HG03175 (cell line): ENCODE measurements around the gene KANK2.
"Not testable (repeated sequence)": the region's sequence is repeated elsewhere in the genome, so short reads cannot be mapped to it uniquely, and the experiment has no call there.

Experiments
- ATAC-seq: cut with Tn5 transposase; IDR thresholded peaks from one replicate; pipeline ENCODE4 v1.9.1; 2021; ENCODE audit warnings: mild to moderate bottlenecking, moderate library complexity; ENCODE audit not compliant: unreplicated experiment

KANK2 gene

GRCh38 chr19:11175920-11176319 lies 21.4 kb downstream of the KANK2 start:
- no peak for ATAC-seq

DNA sequence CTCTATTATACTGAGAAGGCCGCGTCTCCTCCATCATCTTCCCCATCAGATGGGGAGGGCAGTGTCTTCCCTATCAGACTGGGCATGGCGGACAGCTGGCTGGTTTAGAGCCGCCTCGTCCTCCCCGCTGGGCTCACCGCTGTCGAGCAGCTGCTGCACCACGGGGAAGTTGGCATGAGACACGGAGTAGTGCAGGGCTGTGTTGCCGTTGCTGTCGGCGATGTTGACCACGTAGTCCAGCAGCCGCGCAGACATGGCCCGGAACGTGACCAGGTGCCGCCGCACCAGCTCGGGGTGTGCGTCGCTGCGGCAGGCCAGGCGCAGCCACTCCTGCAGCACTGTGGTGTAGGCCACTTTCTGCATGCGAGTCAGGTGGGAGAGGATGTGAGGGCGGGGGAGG lies 23.0 kb downstream of the KANK2 start:
- ATAC-seq = no peak

DNA sequence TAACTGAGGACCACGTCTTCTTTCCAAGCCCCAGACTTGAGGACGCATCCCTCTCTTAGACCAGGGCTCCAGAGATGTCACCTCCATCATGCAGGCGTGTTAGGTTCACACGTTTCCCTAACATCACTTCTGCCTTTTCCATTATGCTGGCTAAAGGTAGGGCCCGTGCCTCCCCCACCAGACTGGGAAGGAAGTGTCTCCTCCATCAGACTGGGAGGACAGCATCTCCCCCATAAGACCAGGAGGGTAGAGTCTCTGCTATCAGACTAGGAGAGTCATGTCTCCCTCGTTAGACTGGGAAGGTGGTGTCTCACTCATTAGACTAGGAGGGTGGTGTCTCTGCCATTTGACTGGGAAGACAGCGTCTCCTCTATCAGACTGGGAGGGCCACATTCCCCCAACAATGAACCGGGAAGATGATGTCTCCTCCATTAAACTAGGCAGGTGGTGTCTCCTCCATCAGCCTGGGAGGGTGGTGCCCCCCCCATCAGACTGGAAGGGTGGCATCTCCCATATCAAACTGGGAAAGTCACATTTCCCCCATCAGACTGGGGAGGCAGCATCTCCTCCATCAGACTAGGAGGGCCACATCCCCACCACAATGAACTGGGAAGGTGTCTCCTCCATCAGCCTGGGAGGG lies 23.7 kb downstream of the KANK2 start:
- no peak for ATAC-seq

DNA sequence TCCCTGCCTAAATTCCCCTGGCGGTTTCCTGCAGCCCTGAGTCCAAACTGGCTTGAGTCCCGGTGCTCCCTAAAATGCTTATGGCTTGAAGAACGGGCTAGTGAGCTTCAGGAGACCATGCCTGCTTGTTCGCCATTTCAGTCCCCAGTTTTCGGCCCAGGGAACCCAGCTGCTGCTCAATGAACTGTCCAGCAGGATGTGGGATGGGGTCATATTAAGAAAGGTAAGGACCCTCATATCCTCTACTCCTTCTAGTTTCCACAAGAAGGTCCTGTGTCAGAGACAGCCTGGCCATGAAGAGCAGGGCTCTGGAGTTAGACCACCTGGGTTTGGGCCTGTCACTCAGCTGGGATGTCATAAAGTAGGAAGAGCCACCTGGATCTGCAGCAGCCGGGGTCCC lies 24.8 kb downstream of the KANK2 start:
- ATAC-seq = no peak

- no peak for ATAC-seq
These were observed 26.2 kb downstream of the KANK2 start for GRCh38 chr19:11171144-11171543.

- ATAC-seq = no peak
These were observed 27.3 kb downstream of the KANK2 start for GRCh38 chr19:11169896-11170678.

DNA sequence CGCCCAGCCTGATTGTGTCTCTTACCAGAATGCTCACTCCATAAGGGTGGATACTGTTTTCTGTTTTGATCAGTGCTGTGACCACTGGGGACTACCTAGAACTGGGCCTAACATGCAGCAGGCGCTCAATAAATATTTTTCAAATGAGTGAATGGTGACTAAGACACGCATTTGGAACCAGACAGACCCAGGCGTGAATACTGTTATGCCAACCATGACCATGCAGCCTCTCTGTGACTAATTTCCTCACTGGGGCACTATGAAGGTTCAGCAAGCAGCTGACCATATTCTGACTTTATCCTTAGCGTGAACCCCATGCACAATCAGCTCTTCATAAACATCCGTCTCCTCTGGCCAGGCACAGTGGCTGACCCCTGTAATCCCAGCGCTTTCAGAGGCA lies 28.8 kb downstream of the KANK2 start:
- ATAC-seq = no peak

GRCh38 chr19:11166281-11167142 lies 30.8 kb downstream of the KANK2 start:
- no peak for ATAC-seq

DNA sequence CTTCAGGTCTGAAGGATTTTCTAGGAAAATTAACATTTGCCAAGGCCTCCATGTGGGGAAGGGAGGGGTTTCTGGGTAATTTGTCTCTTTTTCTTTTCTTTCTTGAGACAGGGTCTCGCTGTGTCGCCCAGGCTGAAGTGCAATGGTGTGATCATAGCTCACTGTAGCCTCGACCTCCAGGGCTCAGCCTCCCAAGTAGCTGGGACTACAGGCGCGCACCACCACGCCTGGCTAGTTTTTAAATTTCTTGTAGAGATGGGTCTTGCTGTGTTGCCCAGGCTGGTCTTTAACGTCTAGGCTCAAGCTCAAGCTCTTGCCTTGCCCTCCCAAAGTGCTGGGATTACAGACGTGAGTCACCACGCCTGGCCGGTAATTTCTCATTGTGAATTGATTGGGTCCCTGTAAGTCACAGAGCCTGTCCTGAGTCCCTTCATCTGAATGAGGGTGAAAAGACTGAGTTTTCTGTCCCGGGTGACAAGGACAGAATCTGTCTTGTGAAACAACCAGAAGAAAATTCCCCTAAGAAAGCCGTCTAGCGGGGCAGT lies 31.8 kb downstream of the KANK2 start:
- no peak for ATAC-seq

DNA sequence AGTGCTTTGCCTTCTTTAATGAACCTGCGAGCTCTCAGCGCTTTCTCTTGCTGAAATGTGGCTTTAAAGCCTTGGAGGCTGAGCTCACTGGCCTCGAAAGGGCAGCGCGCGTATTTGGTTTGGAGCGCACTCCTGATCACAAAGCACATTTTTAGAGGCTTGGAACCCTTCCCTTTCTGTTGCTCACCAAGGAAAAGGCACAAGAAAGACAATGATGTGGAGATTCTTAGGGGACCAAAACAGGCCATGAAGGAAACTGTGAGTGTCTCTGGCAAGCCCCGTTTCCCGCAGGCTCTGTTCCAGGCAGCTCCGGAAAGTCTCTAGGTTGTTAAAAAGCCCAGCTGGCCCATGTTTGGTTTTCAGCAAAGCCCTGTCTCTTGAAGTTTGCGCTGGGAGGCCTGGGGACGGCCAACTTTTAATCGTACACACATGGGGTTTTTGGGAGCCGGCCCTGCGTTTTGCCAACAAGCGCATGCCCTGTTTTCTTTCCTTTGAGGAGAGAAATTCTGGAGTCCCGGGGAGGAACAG lies 32.4 kb downstream of the KANK2 start:
- ATAC-seq = no peak

GRCh38 chr19:11164296-11164695 lies 33.0 kb downstream of the KANK2 start:
- ATAC-seq = no peak

- not testable (repeated sequence) for ATAC-seq
These were observed 36.9 kb downstream of the KANK2 start for GRCh38 chr19:11160440-11160768.

DNA sequence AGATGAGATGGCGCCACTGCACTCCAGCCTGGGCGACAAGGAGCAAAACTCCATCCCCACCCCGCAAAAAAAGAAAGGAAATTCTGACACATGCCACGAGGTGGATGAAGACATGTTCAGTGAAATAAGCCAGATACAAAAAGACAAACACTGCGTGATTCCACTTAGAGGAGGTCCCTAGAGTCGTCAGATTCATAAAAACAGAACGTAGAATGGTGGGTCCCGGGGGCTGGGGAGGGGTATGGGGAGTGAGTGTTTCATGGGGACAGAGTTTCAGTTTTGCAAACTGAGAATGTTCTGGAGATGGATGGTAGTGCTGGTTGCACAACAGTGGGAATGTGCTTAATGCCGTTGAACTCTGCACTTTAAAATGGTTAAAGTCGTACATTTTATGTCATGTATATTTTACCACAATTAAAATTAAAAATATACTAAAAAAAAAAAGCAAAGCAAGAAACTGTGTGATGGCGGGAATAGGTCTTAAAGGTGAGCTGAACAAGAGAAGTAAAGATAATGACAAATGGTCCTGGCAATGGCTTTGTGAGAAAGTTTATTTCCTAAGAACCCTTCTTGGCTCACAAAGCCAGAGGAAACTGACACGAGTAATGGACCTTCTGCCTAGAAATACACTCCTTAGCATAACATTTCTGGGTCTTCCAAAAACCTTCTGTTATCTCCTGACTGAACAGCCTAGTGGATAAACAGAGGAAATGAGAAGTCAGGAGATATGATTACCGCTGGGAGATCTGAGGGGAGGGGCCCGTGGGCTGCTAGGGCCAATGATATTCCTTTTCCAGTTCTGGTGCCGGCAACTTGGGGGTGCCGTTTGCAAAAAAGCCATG lies 37.5 kb downstream of the KANK2 start:
- ATAC-seq = no peak

- peak; percentile 97 for ATAC-seq
These were observed 41.8 kb downstream of the KANK2 start, which contains the start of gene SPC24 for GRCh38 chr19:11155373-11156120. Gene SPC24 (minus strand): TSS chr19:11155782. CDS start chr19:11155776, 6 bp downstream.

DNA sequence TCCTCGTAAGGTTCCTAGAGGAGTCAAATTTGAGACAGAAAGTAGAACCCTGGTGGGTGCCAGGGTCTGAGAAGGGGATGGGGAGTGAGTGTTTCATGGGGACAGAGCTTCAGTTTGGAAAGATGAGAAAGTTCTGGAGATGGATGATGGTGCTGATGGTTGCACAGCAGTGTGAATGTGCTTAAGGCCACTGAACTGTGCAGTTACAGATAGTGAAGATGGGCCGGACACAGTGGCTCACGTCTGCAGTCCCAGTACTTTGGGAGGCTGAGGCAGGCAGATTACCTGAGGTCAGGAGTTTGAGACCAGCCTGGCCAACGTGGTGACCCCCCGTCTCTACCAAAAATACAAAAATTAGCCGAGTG lies 42.7 kb downstream of the KANK2 start:
- ATAC-seq = no peak

DNA sequence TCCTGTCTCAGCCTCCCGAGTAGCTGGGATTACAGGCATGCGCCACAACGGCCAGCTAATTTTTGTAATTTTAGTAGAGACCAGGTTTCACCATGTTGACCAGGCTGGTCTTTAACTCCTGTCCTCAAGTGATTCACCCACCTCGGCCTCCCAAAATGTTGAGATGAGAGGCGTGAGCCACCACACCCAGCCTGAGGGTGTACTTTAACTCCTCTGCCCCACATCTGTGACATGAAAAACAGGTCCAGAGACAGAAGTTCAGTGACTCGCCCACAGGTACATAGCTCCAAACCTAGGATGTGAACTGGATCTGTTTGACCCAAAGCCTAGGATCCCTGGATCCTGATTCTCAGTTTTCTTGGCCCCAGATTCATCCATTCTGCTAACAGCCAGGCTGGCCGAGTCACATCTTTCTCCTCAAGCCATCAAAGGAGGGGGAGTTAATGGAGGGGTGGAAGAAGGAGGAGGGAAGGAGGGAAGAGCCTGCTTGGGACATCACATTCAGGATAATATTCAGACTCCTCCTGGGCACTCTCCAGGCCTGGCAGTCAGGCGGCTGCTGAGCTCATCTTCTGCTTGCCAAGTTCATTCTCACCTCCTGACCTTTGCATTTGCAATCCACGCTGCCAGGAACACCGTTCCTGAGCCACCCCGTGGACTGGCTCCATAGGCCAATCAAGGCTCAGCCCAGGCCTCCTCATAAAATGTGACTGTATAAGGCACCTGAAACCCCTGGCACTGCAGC lies 44.9 kb downstream of the KANK2 start:
- no peak for ATAC-seq

DNA sequence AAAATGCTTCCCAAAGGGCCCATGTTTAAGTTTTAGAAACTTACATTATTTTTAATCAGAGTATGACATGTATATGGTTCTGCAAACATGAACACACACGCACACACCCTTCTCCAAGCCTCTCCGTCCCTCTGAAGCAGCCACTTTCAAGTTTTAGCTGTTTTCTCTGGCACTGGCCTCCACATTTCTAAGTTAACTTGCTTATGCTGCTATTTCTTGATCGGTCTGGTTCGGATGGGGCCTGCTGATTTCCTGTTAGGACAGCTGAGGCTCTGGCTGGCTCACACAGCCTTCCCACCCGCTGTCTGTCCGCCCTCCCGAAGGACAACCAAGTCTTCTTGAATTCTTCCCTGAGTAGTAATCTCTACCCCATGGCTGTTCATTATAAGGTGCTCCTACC lies 46.2 kb downstream of the KANK2 start:
- no peak for ATAC-seq

GRCh38 chr19:11148001-11148400 lies 49.3 kb downstream of the KANK2 start:
- no peak for ATAC-seq

GRCh38 chr19:11145536-11145924 lies 51.8 kb downstream of the KANK2 start:
- ATAC-seq = no peak
